Stimulated activated CD8-positive, alpha-beta memory T cell treated with anti-CD3 and anti-CD28 coated beads, Interleukin-4, amount 100 ng/mL, for 4 hours (primary cell): ENCODE measurements around the gene FAM228B.
"Not testable (repeated sequence)": the region's sequence is repeated elsewhere in the genome, so short reads cannot be mapped to it uniquely, and the experiment has no call there.

Experiments used
- DNase-seq, 2 donors: peaks; one replicate each; pipeline ENCODE4 v3.0.0-alpha.2; 2020; ENCODE audit warnings: low read depth in 2 of 2, low spot score in 1 of 2

Gene FAM228B

DNA sequence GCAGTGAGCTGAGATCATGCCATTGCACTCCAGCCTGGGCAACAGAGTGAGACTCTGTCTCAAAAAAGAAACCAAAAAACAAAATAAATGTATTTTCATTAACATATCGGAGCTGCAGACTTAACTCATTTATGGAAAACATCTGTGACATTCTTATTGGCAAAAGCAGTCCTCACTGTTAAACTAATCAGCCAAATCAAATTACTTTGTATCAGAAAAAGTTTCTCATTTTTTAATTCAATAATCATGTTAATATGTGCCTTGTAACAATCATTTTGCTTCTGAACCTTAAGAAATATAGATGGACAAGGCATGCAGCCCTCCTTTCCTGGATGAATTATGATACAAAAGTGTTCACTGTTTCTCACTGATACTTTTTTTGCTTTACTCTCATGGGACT, 20.6 kb upstream of the FAM228B start:
- DNase-seq: no peak

DNA sequence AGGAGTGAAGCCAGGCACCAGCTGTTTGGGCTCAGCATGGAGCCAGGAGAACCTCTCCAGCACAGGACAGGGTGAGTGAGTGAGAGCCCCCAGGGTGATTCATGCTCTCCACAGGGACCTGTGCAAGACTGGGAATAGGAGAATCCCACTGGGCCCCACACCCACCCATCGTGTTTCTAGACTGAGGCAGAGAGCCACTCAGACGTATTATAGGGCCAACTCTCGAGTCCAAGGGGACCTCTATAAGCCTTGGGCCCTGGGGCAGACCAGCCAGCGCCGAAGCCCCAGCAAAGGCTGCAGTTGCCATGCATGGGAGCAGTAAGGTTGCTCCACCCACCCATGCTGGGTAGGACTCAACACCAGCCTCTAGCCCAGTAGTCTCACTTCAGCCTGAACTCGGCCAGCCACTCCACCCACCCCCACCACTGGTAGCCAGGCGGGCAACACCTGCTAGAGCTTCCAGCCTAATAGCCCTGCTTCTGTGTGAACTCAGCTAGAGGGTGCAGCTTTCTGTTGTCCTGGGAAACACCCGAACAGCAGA, 19.1 kb upstream of the FAM228B start:
- DNase-seq: no peak

DNA sequence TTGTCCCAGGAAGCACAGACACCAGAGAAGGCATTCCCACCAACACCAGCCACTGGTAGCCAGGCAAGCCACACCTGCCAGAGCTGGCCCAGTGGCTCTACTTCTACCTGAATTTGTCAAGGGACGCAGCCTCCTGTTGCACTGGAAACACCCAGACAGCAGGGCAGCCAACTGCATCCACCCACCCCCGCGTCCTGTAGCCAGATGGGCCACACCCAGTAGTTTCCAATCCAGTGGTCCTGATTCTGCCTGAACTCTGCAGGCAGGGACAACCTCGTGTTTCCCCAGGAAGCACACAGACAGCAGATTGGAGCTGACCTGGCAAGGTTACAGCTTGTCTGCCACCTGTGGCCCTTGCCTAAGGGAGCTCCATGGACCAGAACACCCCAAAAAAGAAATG, 18.4 kb upstream of the FAM228B start:
- no peak for DNase-seq

DNA sequence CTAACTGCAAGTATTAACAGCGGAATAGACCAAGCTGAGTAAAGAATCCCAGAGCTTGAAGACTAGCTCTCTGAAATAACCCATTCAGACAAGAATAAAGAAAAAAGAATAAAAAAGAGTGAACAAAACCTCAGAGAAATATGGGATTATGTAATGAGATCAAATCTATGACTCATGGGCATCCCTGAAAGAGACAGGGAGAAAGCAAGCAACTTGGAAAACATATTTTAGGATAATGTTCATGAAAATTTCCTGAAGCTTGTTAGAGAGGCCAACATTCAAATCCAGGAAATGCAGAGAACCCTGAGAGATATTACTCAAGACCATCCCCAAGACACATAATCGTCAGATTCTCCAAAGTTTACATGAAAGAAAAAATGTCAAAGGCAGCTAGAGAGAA, 17.5 kb upstream of the FAM228B start:
- no peak for DNase-seq

DNA sequence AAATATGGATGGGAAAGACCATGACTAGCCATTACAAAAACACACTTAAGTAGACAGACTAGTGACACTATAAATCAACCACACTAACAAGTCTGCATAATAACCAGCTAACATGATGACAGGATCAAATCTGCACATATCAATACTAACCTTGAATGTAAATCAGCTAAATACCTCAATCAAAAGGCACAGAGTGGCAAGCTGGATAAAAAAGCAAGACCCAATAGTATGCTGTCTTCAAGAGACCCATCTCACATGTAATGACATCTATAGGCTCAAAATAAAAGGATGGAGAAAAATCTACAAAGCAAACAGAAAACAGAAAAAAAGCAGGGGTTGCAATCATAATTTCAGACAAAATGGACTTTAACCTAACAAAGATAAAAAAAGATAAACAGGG, 16.5 kb upstream of the FAM228B start:
- DNase-seq: no peak

DNA sequence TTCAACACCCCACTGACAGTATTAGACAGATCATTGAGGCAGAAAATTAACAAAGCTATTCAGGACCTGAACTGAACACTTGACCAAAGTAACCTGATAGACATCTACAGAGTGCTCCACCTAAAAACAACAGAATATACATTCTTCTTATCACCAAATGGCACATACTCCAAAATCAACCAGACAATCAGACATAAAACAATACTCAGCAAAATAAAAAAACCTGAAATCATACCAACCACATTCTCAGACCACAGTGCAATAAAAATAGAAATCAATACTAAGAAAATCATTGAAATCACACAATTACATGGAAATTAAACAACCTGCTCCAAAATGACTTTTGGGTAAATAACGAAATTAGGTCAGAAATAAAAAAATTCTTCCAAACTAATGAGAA, 15.9 kb upstream of the FAM228B start:
- no peak for DNase-seq

DNA sequence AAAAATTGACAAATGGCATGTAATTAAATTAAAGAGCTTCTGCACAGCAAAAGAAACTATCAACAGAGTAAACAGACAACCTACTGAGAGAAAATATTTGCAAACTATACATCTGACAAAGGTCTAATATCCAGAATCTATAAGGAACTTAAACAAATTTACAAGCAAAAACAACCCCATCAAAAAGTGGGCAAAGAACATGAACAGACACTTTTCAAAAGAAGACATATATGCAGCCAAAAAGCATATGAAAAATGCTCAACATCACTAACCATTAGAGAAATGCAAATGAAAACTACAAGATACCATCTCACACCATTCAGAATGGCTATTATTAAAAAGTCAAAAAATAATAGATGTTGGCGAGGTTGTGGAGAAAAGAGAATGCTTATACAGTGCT, 13.8 kb upstream of the FAM228B start:
- DNase-seq: not testable (repeated sequence)

DNA sequence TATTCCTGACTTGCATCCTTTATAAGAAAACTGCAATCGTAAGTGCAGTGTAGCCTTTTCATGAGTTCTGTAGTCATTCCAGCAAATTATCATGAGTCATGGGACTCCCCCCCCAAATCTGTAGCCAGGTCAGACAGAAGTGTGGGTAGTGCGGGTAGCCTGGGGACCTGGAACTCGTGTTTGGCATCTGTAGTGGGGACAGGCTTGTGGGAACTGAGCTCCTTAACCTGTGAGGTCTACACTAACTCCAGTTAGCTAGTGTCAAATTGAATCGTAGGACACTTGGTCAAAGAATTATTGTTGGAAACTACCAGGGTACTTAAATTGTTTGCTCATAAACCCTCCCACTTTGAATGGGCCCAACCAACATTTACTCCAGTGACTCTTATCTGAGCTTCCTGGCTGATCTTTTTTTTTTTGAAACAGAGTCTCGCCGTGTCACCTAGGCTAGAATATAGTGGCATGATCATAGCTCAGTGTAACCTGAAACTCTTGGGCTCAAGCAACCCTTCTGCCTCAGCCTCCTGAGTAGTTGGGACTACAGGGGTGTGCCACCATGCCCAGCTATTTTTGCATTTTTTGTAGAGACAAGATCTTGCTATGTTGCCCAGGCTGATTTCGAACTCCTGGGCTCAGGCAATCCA, 12.5 kb upstream of the FAM228B start:
- no peak for DNase-seq

DNA sequence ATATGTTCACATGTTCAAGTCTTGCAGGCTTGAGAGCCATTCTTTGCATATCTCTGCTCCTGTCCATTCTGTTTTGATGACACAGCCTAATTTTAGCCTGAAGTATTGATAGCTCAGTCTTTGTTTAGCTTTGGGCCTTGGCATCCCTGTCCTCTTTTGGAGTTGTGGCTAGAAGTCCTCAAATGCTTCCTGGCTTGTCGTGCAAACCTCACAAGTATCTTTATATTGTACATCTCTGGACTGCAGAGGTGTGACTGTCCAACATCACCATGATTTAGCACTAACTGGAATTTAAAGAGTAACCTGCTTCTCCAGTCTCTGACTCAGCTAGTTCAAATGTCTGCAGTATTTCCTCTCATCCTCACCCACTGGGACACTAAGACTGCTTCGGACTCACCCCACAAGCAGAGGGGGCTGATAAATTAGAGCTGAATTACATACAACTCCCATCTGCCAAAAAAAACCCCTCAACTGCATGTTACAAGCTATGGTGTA, 11.8 kb upstream of the FAM228B start:
- DNase-seq: no peak

DNA sequence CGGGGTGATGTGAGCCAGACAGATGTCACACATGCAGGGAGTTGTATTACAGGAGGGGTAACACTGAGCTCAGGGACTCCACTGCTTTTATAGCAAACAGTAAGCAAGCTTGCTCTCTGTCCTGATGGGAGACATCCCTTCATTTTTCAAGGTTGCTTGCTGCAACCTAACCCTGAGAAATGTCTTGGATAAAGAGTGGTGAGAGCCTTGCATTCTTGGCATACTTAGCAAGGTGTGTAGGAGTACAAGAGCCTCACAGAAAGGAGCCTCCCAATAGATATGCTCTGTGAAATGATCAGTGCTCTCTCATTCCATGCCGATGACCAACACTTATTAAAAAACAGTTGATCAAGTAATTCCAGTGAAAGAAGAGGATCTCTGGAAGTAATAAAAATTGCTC, 8.2 kb upstream of the FAM228B start:
- no peak for DNase-seq

DNA sequence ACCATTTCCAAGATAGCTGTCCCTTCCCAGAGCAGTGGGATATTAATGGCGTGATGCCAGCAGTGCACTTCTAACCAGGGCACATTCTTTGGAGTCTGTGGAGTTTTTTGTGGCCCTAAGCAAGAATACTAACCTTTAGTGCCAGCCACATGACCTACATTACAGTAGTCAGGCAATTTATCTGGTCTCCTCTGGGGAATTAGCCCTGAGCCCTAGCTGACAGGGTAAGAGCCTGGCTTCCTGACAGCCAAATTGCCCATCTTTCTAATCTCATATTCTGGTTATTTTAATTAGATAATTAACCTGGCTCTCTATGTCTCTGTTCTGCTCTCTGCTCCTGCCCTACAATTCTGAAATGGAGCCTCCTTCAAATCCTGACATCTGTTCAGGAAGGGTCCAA, 5.4 kb upstream of the FAM228B start:
- no peak for DNase-seq

DNA sequence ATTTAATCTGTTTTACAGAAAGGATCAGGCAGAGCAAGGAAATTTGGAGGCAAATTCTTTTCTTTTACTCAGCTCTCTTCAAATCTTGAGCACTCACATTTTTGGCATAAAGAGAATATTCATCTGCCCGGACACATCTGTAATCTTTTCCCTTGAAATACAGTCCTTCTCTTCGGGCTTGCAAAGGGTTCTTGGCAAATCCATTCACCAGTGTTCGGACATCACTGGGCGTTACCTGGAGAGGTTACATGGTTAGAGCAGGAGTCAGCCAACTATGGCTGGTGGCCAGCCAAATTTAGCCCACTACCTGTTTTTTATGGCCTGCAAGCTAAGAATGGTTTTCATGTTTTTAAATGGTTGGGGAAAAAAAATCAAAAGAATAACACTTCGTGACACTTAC, 2.2 kb upstream of the FAM228B start:
- no peak for DNase-seq

DNA sequence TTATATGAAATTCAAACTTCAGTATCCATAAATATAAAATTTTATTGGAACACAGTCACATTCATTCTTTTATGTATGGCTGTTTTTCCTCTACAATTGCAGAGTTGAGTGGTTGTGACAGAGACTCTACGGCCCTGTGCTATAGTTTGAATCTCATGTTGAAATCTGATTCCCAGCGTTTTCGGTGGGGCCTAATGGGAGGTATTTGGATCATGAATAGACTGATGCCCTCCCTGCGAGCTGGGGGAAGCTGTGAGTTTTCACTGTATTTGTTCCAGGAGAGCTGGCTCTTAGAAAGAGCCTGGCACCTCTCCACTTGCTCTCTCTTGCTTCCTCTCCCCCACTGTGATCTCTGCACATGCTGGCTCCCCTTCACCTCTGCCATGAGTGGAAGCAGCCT, 1.8 kb upstream of the FAM228B start:
- DNase-seq: no peak

DNA sequence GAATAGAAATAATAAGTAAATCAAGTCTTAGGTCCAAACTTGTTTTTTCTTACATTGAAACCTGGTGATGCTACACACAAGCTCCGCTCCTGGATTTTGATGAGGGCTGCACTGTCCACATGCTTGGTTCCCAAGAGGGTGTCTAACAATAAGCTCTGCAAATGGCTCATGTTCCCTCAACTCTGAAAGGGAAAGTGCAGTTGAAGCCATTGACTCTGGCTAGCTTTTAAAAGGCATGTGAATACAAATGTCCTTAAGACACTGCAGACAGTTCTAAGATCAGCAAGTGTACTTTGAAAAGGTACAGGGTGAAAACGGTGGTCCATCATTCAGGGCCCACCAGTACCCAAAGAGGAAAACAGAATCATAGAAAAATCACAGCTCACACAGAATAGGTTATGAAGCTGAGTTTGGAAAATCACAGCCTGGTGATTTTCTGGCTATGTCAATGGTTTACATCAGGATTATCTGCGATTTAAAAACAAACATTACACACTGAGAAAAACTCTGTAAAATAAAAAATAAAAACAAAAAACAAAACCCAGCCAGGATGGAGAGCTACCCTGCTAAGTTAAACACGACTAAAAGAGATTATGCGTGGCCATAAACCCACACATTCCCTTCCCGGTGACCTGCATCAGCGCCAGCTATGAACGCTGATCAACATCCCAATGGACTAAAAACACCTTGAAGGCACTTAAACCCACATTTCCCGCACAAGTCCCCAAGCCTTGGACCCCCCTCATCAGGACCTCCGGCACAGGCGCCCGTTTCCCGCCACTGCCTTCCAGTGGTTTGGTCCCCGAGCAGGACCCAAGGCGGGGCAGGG, 689 bp upstream of the FAM228B start:
- no peak for DNase-seq

DNA sequence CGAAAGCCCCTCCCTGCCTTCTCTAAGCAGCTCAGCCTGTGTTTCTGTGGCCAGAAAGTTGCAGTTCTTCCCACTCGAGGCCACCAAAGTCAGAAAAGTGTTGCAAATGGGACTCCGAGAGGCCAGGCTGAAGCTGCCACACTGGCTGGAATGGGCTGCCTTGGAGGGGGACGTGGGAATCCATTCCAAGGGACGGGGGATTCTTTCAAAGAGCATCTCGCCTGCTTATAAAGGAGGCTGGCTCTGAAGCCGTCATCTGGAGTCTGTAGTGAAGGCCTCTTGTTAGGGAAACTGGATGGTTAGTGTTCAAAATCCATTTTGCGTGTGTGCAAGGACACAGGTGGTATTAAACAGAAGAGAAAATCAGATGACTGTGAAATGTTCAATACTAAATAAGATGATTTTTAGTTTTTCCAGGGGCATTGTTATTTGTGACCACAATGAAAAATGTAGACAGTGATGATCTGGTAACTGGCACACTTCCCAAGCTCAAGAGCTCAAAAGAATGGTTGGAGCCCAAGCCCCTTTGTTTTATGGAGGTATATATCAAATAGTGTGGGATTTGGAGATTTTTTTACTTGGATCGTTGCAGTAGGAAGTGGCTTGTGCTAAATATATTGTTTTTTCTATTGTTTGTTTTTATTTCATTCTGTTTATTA, 782 bp downstream of the FAM228B start:
- no peak for DNase-seq

DNA sequence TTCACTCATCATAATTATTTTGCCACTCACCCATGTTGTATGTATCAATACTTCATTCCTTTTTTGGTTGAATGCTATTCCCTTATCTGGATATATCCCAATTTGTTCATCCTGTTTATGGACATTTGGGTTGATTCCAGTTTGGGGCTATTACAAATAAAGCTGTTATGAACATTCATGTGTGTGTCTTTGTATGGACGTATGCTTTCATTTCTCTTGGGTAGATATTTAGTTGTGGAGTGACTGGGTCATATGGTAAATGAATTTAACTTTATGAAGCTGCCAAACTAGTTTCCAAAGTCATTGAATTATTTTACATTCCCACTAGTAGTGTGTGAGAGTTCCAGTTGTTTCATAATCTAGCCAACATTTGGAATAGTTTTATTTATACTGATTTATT, 2.7 kb downstream of the FAM228B start:
- DNase-seq: no peak

DNA sequence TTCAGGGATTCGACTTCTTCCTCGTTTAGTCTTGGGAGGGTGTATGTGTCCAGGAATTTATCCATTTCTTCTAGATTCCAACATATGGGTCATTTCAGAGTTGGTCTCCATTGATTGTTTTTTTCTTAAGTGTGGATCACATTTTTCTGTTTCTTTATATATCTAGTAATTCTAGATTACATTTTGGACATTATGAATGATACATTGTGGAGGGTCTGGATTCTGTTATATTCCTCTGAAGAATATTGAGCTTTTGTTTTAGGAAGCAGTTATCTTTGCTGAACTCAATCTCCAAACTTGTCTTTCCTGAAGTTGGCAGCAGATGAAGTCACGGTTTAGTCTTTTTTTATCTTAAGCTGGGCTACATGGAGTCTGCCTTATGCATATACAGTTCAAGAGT, 9.3 kb downstream of the FAM228B start:
- no peak for DNase-seq

DNA sequence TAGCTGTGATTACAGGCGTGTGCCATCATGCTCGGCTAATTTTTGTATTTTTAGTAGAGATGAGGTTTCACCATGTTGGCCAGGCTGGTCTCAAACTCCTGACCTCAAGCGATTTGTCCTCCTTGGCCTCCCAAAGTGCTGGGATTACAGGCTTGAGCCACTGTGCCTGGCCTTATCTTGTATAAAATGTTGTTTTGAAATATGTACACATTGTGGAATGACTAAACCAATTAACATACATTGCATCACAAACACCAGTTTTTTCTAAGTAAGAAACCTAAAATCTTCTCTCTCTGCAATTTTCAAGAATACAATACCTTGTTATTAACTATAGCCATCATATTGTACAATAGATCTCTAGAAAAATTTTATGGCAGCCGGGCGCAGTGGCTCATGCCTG, 17.0 kb downstream of the FAM228B start:
- not testable (repeated sequence) for DNase-seq

DNA sequence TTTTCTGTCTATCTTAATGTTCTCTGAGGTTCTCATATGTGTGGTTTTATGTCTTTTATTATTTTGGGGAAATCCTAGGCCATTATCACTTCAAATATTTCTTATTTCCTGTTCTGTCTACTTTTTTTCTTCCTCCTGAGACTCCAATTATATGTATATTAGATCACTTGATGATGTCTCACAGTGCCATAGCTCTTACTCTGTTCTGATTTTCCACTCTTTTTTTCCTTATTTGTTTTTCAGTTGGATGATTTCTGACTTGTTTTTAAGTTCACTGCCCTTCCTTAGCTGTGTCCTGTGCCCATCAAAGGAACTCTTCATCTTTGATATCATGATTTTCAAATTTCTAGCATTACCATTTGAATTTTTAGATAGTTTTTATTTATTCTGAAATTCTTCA, 24.1 kb downstream of the FAM228B start:
- DNase-seq: no peak

DNA sequence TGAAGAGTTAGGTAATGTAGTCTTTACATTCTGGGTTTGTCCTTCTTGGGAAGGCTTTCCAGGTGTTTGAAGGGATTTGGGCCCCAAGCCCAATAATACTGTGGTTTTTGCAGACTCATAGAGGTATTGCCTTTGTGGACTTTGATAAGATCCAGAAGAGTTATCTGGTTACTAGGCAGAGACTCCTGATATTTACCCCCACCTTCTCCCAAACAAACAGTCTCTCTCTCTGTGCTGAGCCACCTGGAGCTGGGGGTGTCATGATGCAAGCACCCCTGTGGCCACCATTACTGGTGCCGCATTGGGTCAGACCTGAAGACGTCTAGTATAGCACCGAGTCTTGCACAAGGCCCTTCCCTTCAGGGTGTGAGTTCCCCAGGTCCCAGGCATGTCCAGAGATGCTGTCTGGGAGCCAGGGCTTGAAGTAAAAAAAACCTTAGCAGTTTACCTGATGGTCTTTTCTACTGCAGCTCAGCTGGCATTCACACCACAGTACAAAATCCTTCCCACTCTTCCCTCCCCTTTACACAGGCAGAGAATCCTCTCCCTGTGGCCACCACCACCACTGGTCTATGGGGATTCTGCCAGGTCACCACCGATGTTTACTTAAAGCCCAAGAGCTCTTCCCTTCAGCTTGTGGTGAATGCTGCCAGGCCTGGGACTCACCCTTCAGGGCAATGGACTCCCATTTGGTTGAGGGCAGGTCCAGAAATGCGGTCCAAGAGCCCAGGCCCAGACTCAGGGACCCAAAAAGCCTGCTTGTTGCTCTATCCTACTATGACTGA, 29.3 kb downstream of the FAM228B start:
- DNase-seq: no peak

DNA sequence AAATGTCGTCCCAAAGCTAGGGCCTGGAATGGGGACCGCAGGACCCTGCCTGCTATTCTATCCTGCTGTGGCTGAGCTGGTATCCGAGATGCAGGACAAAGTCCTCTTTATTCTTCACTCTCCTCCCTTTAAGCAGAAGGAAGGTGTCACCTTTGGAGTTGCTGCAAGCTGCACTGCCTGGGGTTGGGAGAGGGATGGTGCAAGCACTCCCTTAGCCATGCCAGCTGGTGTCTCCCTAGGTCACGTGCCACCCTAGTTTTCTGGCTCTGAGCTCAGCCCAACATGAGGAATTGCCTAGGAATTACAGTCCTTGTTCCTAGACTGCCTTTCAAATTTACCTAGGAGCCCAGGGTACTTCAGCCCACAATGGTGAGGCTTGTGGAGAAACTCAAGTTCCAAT, 30.2 kb downstream of the FAM228B start:
- no peak for DNase-seq
